ENCODE results near the gene C2CD4C. TPM values are rescaled to one million over a fixed set of nuclear protein-coding genes. Genes with fewer than 3 reads are reported as not detected.

C2CD4C gene
- total RNA-seq, 1 experiment from 2014 or later: 14.6 TPM

DNA sequence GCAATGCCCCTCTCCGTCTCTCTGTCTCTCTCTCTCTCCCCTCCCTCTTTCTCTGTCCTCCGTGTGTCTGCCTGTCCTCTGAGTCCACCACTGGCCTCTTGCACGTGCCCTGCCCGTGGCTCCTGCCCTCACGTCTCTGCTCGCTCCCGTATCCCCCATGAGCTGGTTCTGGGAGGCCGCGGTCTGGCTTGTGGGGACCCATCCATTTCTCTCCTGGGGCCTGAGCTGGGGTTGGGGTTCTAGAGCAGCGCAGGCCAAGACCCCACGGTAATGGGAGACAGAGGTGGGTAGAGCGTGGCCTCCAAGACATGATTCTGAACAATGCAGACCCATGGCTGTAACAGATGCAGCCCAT lies 19.0 kb downstream of the C2CD4C start:
- H3K27me3 ChIP-seq (ENCODE audit: insufficient read depth, low read length): no peaks in the 10 kb centered on the region
- no peak overlapping the region for H3K23ac ChIP-seq (ENCODE audit: insufficient read length, low read depth, low read length)
- peaks cover 33% of the 10 kb centered on the region for H3K27me3 Mint-ChIP-seq (ENCODE audit: low read depth)
- peaks cover 5% of the 10 kb centered on the region for H3K9me3 ChIP-seq (ENCODE audit: control insufficient read depth, low read depth, low read length)
- peaks cover 46 to 48% of the 10 kb centered on the region in 2 experiments for H3K4me1 Mint-ChIP-seq
- H3K4me2 ChIP-seq (ENCODE audit: insufficient read depth, insufficient read length, low read length): no peak overlapping the region
- no peak overlapping the region for H3K18ac ChIP-seq (ENCODE audit: insufficient read length, low read depth, low read length)
- H3K9me3 Mint-ChIP-seq: peaks cover 20 to 23% of the 10 kb centered on the region in 2 experiments
- H4K5ac ChIP-seq (ENCODE audit: insufficient read length, low read depth, low read length): no peak overlapping the region
- H3K27ac Mint-ChIP-seq: peak overlapping the region in 1 of 3 experiments; percentile 85; a peak in 1 of 7 replicates
- no peak overlapping the region for H3K27ac ChIP-seq (ENCODE audit: insufficient read length, low read depth, low read length)
- no CpG with 5 or more reads among the region's 12 CpGs for WGBS (ENCODE audit: extremely low coverage, insufficient read length, low lambda C conversion rate)
- H3K4me3 Mint-ChIP-seq: no peak overlapping the region
- H3K14ac ChIP-seq (ENCODE audit: insufficient read depth, low read length): no peak overlapping the region
- H2AFZ ChIP-seq (ENCODE audit: low read length): no peak overlapping the region
- no peak for TF ChIP-seq CTCF (conservative IDR thresholded peaks at IDR 0.05)
- no peak overlapping the region for H3K9ac ChIP-seq (ENCODE audit: extremely low read depth, insufficient read length, low read length)
- H3T11ph ChIP-seq (ENCODE audit: low read length): no peak overlapping the region
- no peak overlapping the region for H3K4ac ChIP-seq (ENCODE audit: low read depth, low read length)
- H2BK5ac ChIP-seq (ENCODE audit: insufficient read length, low read length): no peak overlapping the region
- no peak for DNase-seq
- H3K79me1 ChIP-seq (ENCODE audit: insufficient read depth, low read depth, low read length, poor library complexity, severe bottlenecking): no peaks in the 10 kb centered on the region
- no peak overlapping the region for H4K8ac ChIP-seq (replicated peaks; ENCODE audit: insufficient read length, low read depth, low read length)
- no peak overlapping the region for H2BK120ac ChIP-seq (ENCODE audit: low read depth, low read length, poor library complexity, severe bottlenecking)
- no peaks in the 10 kb centered on the region for H3K79me2 ChIP-seq (ENCODE audit: insufficient read depth, low read length)
- no peaks in the 10 kb centered on the region for H4K20me1 ChIP-seq (ENCODE audit: control insufficient read depth, insufficient read depth, insufficient read length)
- H2AK5ac ChIP-seq (ENCODE audit: insufficient read length, low read length): no peak overlapping the region
- no peak overlapping the region for H2BK20ac ChIP-seq (ENCODE audit: low read depth, low read length, poor library complexity, severe bottlenecking)
- no peak overlapping the region for H2BK12ac ChIP-seq (ENCODE audit: insufficient read length, low read depth, low read length)
- H3K36me3 Mint-ChIP-seq (ENCODE audit: insufficient read depth in 1 of 3, low read depth in 3 of 3): peaks cover 0 to 9% (median 5%) of the 10 kb centered on the region in 3 experiments; a peak in 3 of 7 replicates
- H3K4me1 ChIP-seq (ENCODE audit: insufficient read depth, low read length): no peaks in the 10 kb centered on the region
- no peaks in the 10 kb centered on the region for H3K23me2 ChIP-seq (ENCODE audit: insufficient read length, low read depth, low read length, poor library complexity, severe bottlenecking)
- no peak overlapping the region for H4K91ac ChIP-seq (ENCODE audit: insufficient read length, low read depth, low read length)
- no peak overlapping the region for H2BK15ac ChIP-seq (ENCODE audit: low read depth, low read length)
- H3K56ac ChIP-seq (ENCODE audit: insufficient read length, low read depth, low read length): no peak overlapping the region
